GM19324 (cell line): Measurements from ENCODE around the gene CENPC.
"Not testable (repeated sequence)": the region's sequence is repeated elsewhere in the genome, so short reads cannot be mapped to it uniquely, and the experiment has no call there.

Experiments used
- ATAC-seq: cut with Tn5 transposase; IDR thresholded peaks from one replicate; pipeline ENCODE4 v1.9.1; 2021; ENCODE audit warnings: mild to moderate bottlenecking, moderate library complexity; ENCODE audit not compliant: unreplicated experiment, low FRiP score

CENPC gene

DNA sequence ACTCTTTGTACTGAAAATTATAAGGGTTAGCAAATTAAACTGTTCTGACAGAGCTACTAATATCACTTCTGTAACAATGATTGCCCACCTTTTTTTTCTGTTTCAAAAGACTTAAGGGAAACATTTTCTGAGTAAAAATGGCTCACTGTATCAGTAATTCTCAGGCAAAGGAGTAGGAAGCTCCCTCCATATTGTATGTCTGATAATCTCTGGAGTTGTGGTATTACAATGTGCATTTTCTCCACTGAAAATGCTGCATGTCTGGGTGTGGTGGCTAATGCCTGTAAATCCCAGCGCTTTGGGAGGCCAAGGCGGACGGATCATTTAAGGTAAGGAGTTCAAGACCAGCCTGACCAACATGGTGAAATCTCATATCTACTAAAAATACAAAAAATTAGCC lies 8.8 kb upstream of the CENPC start:
- no peak for ATAC-seq

GRCh38 chr4:67552146-67552792 lies 7.0 kb upstream of the CENPC start:
- ATAC-seq, result not testable (repeated sequence)

DNA sequence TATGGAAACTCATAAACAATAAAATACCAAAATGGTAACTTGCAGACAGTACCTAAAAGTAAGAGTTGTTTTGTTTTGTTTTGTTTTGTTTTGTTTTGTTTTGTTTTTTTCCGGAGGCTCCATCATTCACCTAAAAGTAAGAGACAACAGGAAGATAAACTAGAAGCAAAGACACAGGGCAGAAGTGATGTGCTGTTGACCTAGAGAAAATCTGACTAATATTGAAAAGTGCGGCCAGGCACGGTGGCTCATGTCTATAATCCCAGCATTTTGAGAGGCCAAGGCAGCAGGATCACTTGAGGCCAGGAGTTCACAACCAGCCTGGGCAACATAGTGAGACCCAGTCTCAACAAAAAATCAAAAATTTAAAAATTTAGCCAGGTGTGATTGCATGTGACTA lies 5.6 kb upstream of the CENPC start:
- peak; percentile 15 for ATAC-seq

GRCh38 chr4:67550451-67550850 lies 5.1 kb upstream of the CENPC start:
- ATAC-seq, result peak; percentile 35

DNA sequence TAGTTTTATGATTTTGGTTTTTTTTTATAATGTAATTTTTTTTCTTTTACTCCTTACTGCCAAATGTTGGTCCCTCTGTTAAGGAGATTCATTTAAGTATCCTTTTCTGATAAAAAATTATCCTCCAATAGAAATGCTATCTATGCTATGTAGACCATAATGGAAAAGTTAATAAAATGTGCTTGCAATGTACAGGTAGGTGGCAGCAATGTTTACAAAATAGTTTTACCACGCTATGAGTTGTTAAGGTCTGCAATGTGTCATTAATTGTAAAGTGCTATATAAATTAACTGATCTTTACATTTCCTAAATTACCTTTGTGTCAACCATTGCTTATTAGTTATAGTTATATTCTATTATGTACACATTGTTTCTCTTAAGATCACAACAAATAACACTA lies 3.8 kb upstream of the CENPC start:
- ATAC-seq, result peak; percentile 21

- no peak for ATAC-seq
Measured at GRCh38 chr4:67546971-67547370, 1.7 kb upstream of the CENPC start.

DNA sequence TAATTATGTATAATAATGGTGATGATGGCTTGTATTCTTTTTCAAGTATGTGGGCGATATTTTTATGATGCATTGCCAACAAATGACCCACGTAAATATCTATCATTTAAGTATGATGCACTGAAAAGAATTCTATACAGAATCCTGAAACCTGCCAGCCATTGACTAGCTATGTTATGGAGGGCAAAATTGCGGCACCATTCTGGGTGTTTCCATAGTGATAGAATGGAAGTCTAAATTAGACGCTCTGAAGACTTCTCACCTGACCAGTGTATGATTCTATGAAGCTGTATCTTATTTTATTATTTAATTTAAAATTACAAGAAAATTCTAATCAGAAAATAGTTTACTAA lies 677 bp upstream of the CENPC start:
- no peak for ATAC-seq

DNA sequence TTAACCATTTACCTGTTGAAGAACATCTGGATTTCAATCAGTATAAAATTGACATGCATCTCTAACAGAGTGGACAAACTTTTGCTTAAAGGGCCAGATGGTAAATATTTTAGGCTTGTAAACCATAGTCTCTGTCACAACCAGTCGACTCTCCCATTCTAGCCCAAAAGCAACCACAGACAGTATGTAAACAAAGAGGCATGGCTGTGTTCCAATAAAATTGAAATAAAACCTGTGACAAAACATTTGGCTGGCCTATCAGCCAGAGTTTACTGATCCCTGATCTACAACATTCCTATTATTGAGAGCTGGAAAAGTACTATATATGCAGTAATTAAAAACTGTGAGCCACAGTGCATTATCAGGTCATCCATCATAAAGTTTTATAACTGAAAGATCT lies 3.2 kb downstream of the CENPC start:
- no peak for ATAC-seq

DNA sequence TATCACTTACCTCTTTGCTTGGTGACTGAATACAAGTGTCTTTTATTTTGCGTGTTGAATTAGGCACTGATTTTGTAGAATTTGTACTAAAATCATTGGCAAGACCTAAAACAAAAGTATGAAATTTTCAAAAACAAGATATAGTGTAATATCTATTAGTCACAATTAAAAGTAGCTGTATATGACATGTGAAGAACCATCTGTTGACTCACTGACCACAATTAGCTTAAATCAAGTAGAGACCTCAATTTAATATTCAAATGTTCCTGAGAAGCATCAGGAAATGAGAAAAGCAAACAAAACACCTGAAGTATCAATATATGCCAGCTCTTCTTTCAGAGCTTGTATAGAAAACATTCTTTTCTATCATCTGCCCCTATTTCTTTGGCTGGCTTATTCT lies 5.5 kb downstream of the CENPC start:
- no peak for ATAC-seq

DNA sequence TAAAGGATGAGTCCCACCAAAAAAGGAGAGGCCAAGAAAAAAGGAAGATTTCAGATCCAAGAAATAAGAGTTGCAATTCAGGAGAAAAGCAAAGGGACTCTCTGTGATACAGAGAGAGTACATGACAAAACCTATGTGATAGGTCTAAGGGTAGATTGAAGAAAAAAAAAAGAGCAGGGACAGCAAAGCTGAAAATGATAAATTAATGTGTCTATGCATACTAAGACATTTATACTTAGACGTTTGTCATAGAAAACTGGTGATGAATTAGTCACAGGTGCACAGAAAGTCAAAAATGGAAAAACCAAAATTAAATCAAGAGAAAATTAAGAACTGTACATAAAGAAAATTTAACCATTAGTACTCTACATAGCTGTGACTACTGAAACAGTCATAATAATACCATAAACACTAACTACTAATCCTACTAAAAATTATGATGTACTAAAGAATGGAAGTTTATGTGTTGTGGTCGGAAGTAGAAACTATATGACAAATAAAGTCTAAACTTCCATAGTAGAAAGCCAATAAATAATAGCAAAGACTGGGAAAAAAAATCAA lies 9.9 kb downstream of the CENPC start:
- no peak for ATAC-seq

GRCh38 chr4:67533112-67533511 lies 12.2 kb downstream of the CENPC start:
- ATAC-seq, result no peak

DNA sequence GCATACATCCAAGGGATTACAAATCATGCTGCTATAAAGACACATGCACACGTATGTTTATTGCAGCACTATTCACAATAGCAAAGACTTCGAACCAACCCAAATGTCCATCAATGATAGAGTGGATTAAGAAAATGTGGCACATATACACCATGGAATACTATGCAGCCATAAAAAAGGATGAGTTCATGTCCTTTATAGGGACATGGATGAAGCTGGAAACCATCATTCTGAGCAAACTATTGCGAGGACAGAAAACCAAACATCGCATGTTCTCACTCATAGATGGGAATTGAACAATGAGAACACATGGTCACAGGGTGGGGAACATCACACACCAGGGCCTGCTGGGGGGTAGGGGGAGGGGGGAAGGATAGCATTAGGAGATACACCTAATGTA lies 12.9 kb downstream of the CENPC start:
- ATAC-seq, result not testable (repeated sequence)

GRCh38 chr4:67531379-67531962 lies 13.8 kb downstream of the CENPC start:
- ATAC-seq, result no peak

- not testable (repeated sequence) for ATAC-seq
Measured at GRCh38 chr4:67524140-67524539, 21.2 kb downstream of the CENPC start.

DNA sequence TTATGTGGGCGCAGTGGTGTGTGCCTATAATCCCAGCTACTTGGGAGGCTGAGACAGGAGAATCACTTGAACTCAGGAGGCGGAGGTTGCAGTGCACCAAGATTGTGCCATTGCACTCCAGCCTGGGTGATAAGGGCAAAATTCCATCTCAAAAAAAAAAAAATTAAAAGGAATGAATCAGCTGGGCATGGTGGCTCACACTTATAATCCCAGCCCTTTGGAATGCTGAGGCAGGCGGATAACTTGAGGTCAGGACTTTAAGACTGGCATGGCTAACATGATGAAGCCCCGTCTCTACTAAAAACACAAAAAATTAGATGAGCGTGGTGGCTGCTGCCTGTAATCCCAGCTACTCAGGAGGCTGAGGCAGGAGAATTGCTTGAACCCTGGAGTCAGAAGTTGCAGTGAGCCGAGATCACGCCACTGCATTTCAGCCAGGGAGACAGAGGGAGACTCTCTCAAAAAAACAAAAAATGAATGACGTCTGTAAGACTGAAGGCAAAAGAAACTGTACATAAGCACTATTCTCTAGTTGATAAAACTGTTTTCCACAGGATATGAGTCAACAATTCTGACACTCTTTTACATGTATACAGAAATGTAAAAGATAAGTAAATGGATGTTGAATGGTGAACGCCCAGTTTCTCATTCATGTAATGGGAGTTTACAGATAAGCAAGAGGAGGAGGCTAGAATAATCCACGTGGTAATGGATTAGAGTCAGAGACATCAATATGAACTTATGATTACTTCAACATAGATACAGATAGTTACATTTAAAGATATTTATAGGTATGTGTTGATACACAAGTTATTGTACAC lies 22.2 kb downstream of the CENPC start:
- no peak for ATAC-seq

DNA sequence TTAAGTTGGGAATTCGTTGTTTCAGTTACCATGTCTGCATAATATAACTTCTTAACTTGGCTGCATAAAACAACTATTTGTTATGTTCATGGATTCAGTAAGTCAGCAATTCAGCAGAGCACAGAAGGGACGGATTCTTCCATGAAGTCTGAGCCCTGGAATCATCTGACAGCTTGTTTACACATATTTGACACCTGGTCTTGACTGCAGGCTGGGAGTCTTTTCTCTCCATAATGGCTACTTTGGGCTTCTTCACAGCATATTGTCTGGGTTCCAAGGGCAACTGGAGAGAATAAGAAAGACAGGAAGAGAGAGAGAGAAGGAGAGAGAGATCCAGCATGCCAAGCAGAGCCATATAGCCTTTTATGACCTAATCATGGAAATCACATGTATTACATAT lies 23.1 kb downstream of the CENPC start:
- ATAC-seq, result no peak

GRCh38 chr4:67521506-67521905 lies 23.8 kb downstream of the CENPC start:
- ATAC-seq, result no peak

DNA sequence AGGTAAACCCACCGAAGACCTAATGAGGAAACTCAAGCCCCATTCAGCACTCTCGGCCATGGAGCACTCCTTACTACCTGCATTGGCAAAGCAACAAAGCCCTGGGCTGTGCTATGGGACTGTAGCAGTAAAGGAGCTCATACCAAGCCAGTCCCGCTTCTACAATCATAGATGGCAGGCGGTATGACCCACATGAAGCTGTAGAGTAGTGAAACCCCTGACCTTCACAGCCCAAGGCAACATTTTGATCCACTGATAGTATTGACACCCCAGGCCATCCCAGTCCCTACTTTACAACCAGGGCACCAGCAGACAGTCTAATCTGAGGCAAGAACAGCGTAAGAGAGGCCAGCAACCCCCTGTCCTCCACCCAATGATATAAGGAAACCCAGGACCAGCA lies 25.2 kb downstream of the CENPC start:
- no peak for ATAC-seq

DNA sequence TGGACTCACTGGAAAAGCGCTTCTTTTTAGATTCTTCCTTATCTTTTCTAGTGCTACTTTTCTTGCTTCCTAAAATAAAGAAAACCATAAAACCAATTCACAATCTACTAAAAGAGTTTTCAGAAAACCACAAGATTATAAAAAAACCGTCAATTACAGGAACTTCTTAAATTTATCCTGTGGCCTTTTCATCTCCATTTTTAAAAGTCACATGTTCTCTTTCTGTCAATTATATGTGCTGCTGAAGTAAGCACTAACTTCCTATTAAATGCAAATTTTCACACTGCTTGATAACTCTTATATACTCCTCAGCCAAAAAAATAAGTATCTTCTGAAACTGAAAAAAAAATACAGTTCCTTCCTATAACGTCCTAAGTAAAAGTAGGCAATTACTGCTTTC lies 32.8 kb downstream of the CENPC start:
- no peak for ATAC-seq

- ATAC-seq, result no peak
Measured at GRCh38 chr4:67500373-67500772, 44.9 kb downstream of the CENPC start.

DNA sequence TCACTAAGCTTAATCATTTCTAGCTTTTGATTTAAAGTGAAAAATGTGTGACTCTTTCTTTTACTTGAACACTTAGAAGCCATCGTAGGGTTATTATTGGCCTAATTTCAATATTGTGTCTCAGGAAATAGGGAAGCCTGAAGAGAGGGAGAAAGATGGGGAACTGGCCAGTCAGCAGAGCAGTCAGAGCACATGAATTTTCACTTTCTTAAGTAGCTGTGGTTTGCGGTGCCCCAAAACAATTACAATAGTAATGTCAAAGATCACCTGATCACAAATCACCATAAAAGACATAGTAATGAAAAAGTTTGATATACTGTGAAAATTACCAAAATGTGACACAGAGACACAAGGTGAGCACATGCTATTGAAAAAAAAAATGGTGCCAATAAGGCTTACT lies 45.5 kb downstream of the CENPC start:
- ATAC-seq, result no peak
